H1 (cell line): ENCODE measurements around the gene ABHD2. TPM values are rescaled to one million over a fixed set of nuclear protein-coding genes. Genes with fewer than 3 reads are reported as not detected.

Source experiments
- CTCF ChIA-PET: fragments of 300-600 bp; sonication (Branson Sonifier 250); formaldehyde crosslinking; loops from one replicate; lab custom pipeline; 2021; ENCODE audit not compliant: partially characterized antibody; lab: Charles Lee
- POLR2A ChIA-PET: fragments of 300-600 bp; sonication (Branson Sonifier 250); formaldehyde crosslinking; loops from one replicate; lab custom pipeline; 2021; ENCODE audit warnings: inconsistent platforms; ENCODE audit not compliant: partially characterized antibody; lab: Charles Lee
- DNase-seq, 2 experiments: peaks; one replicate each; pipeline versions ENCODE4 v3.0.0 to v3.0.0-alpha.2; 2010 to 2022; ENCODE audit warnings: low spot score in 2 of 2, low read depth in 1 of 2, mixed read lengths in 1 of 2
- FAIRE-seq: peaks from 2 replicates; lab custom pipeline; 2011; peaks lifted over from hg19 to GRCh38; lab: Jason Lieb, UNC
- H2AFZ ChIP-seq: 2 replicates; pipeline ENCODE4 v1.8.1; 2012; ENCODE audit warnings: low read length, inconsistent platforms
- H2AK5ac ChIP-seq: 2 replicates; pipeline ENCODE4 v1.6.1; 2013; ENCODE audit warnings: low read depth, low read length
- H2BK120ac ChIP-seq: replicated peaks from 2 replicates; pipeline ENCODE3; 2013; ENCODE audit warnings: low read depth, low read length, inconsistent platforms
- H2BK12ac ChIP-seq: 2 replicates; pipeline ENCODE4 v1.6.1; 2013; ENCODE audit warnings: low read depth, low read length
- H2BK15ac ChIP-seq: 2 replicates; pipeline ENCODE4 v1.6.1; 2013; ENCODE audit warnings: low read length
- H2BK20ac ChIP-seq: 2 replicates; pipeline ENCODE4 v1.6.1; 2013; ENCODE audit warnings: low read length
- H2BK5ac ChIP-seq: 2 replicates; pipeline ENCODE4 v1.6.1; 2013; ENCODE audit warnings: low read depth, low read length
- H3K14ac ChIP-seq: 2 replicates; pipeline ENCODE4 v1.6.1; 2013; ENCODE audit warnings: inconsistent platforms; ENCODE audit not compliant: insufficient read length
- H3K18ac ChIP-seq: 2 replicates; pipeline ENCODE4 v1.6.1; 2013; ENCODE audit warnings: low read length; ENCODE audit errors: extremely low read depth
- H3K23ac ChIP-seq: 2 replicates; pipeline ENCODE4 v1.6.1; 2013; ENCODE audit warnings: inconsistent platforms; ENCODE audit not compliant: insufficient read length
- H3K23me2 ChIP-seq: 2 replicates; pipeline ENCODE4 v1.6.1; 2013; ENCODE audit warnings: low read depth, low read length
- H3K27ac ChIP-seq: 2 replicates; pipeline ENCODE4 v1.6.1; 2011; ENCODE audit warnings: low read depth, low read length, inconsistent platforms
- H3K27me3 ChIP-seq, 4 experiments: replicated peaks in 1 of 4; 1 replicate in 1 of 4; 2 replicates in 3 of 4; pipeline versions ENCODE4 v1.6.1 to v1.8.1; 2011 to 2013; ENCODE audit warnings: low read length in 3 of 4, mild to moderate bottlenecking in 3 of 4, inconsistent platforms in 2 of 4, mixed read lengths in 2 of 4, moderate library complexity in 1 of 4; ENCODE audit not compliant: control insufficient read depth in 3 of 4, insufficient read depth in 3 of 4; ENCODE audit errors: extremely low read depth in 1 of 4
- H3K36me3 ChIP-seq, 4 experiments: 2 replicates each; pipeline versions ENCODE4 v1.6.1 to v1.8.1; 2011 to 2013; ENCODE audit warnings: mild to moderate bottlenecking in 4 of 4, low read length in 3 of 4, moderate library complexity in 2 of 4, control low read depth in 1 of 4, inconsistent platforms in 1 of 4; ENCODE audit not compliant: insufficient read depth in 4 of 4, control insufficient read depth in 2 of 4
- H3K4ac ChIP-seq: replicated peaks from 2 replicates; pipeline ENCODE3; 2013; ENCODE audit warnings: low read length, low read depth, mixed read lengths, inconsistent platforms; ENCODE audit not compliant: insufficient read length
- H3K4me1 ChIP-seq, 4 experiments: replicated peaks in 1 of 4; 1 replicate in 1 of 4; 2 replicates in 3 of 4; pipeline versions ENCODE4 v1.6.1 to v1.8.1; 2011 to 2013; ENCODE audit warnings: low read length in 3 of 4, inconsistent platforms in 2 of 4, mixed read lengths in 1 of 4; ENCODE audit not compliant: insufficient read depth in 4 of 4, control insufficient read depth in 3 of 4
- H3K4me2 ChIP-seq, 2 experiments: 2 replicates each; pipeline versions ENCODE4 v1.6.1 to v1.8.1; 2011 to 2013; ENCODE audit warnings: low read depth in 2 of 2, low read length in 2 of 2, control low read depth in 1 of 2, inconsistent platforms in 1 of 2, mild to moderate bottlenecking in 1 of 2; ENCODE audit not compliant: insufficient read depth in 1 of 2
- H3K4me3 ChIP-seq, 4 experiments: fragments of 200-600, 300-600 bp in 1 of 4; sonication (generic), shearing (Covaris generic), sonication (Bioruptor Twin) in 1 of 4; 2 replicates each; pipeline versions ENCODE4 v1.5.1 to v1.8.1; 2011 to 2016; ENCODE audit warnings: low read length in 4 of 4, low read depth in 3 of 4, control low read depth in 2 of 4, inconsistent platforms in 2 of 4, mild to moderate bottlenecking in 2 of 4, mixed read lengths in 1 of 4, moderate library complexity in 1 of 4; ENCODE audit not compliant: insufficient read depth in 2 of 4; ENCODE audit errors: extremely low read depth in 1 of 4
- H3K56ac ChIP-seq: replicated peaks from 2 replicates; pipeline ENCODE3; 2013; ENCODE audit warnings: low read depth, mild to moderate bottlenecking, mixed read lengths, low read length, inconsistent platforms; ENCODE audit not compliant: insufficient read length
- H3K79me1 ChIP-seq: 2 replicates; pipeline ENCODE4 v1.6.1; 2013; ENCODE audit warnings: low read depth, low read length, control low read depth
- H3K79me2 ChIP-seq, 2 experiments: 2 replicates each; pipeline versions ENCODE4 v1.6.1 to v1.8.1; 2012 to 2013; ENCODE audit warnings: low read length in 2 of 2, mild to moderate bottlenecking in 2 of 2, inconsistent platforms in 1 of 2; ENCODE audit not compliant: insufficient read depth in 2 of 2, control insufficient read depth in 1 of 2
- H3K9ac ChIP-seq, 4 experiments: replicated peaks in 1 of 4; 1 replicate in 1 of 4; 2 replicates in 3 of 4; pipeline versions ENCODE4 v1.6.1 to v1.8.1; 2011 to 2013; ENCODE audit warnings: low read depth in 3 of 4, low read length in 3 of 4, control low read depth in 2 of 4, mild to moderate bottlenecking in 2 of 4, moderate library complexity in 2 of 4, inconsistent platforms in 1 of 4; ENCODE audit errors: extremely low read depth in 1 of 4
- H3K9me3 ChIP-seq, 2 experiments: 2 replicates each; pipeline versions ENCODE4 v1.6.1 to v1.8.1; 2012 to 2013; ENCODE audit warnings: mild to moderate bottlenecking in 2 of 2, moderate library complexity in 2 of 2, control low read depth in 1 of 2, inconsistent platforms in 1 of 2, low read depth in 1 of 2, low read length in 1 of 2, mixed read lengths in 1 of 2; ENCODE audit not compliant: insufficient read depth in 2 of 2
- H4K20me1 ChIP-seq, 2 experiments: replicated peaks in 1 of 2; 2 replicates each; pipeline versions ENCODE3 to v1.8.1; 2011 to 2013; ENCODE audit warnings: inconsistent platforms in 2 of 2, low read length in 2 of 2, mild to moderate bottlenecking in 1 of 2; ENCODE audit not compliant: insufficient read depth in 2 of 2, control insufficient read depth in 1 of 2
- H4K5ac ChIP-seq: 2 replicates; pipeline ENCODE4 v1.6.1; 2013; ENCODE audit warnings: low read length, low read depth, mixed read lengths, inconsistent platforms; ENCODE audit not compliant: insufficient read length
- H4K8ac ChIP-seq: 2 replicates; pipeline ENCODE4 v1.8.0; 2013; ENCODE audit warnings: mild to moderate bottlenecking, moderate library complexity, low read length, inconsistent platforms; ENCODE audit not compliant: insufficient read depth; ENCODE audit errors: extremely low read depth
- H4K91ac ChIP-seq: replicated peaks from 2 replicates; pipeline ENCODE3; 2013; ENCODE audit warnings: low read length, mixed read lengths, inconsistent platforms; ENCODE audit not compliant: insufficient read length
- ATF2 ChIP-seq: IDR thresholded peaks from 2 replicates; pipeline ENCODE4 v1.6.1; 2012; ENCODE audit warnings: low read length, inconsistent platforms
- CBX5 ChIP-seq: fragments of 300-800, 300-1000 bp; sonication (generic); IDR thresholded peaks from 2 replicates; pipeline ENCODE4 v1.7.1; 2016; ENCODE audit warnings: antibody characterized with exemption, low read length, low read depth
- CHD1 ChIP-seq: IDR thresholded peaks from 2 replicates; pipeline ENCODE4 v1.6.1; 2012; ENCODE audit warnings: low read depth, low read length, improper control_type of control experiment
- E2F6 ChIP-seq: IDR thresholded peaks from 2 replicates; pipeline ENCODE4 v1.6.1; 2012; ENCODE audit warnings: inconsistent platforms
- GTF2F1 ChIP-seq: IDR thresholded peaks from 2 replicates; pipeline ENCODE4 v1.6.1; 2012; ENCODE audit warnings: low read depth, low read length, improper control_type of control experiment, borderline replicate concordance
- MAFK ChIP-seq: IDR thresholded peaks from 2 replicates; pipeline ENCODE4 v1.6.1; 2012; ENCODE audit warnings: low read depth, mild to moderate bottlenecking, improper control_type of control experiment, low read length
- PHF8 ChIP-seq: fragments of 200-600 bp; sonication (generic); conservative IDR thresholded peaks from 2 replicates; pipeline ENCODE4 v1.7.1; 2012; ENCODE audit warnings: low read depth, mild to moderate bottlenecking, inconsistent platforms, low read length, moderate library complexity
- POLR2AphosphoS5 ChIP-seq: IDR thresholded peaks from 2 replicates; pipeline ENCODE4 v1.6.1; 2011; ENCODE audit warnings: low read depth, low read length
- RNF2 ChIP-seq: fragments of 200-900, 300-1000 bp; sonication (generic); IDR thresholded peaks from 2 replicates; pipeline ENCODE4 v1.7.1; 2016; ENCODE audit warnings: borderline replicate concordance, low read depth, mild to moderate bottlenecking, antibody characterized with exemption, low read length; ENCODE audit not compliant: poor library complexity, severe bottlenecking; ENCODE audit errors: missing control alignments
- SP2 ChIP-seq: IDR thresholded peaks from 2 replicates; pipeline ENCODE4 v1.6.1; 2012; ENCODE audit warnings: mild to moderate bottlenecking, low read length, inconsistent platforms
- TBP ChIP-seq: IDR thresholded peaks from 2 replicates; pipeline ENCODE4 v1.6.1; 2011; ENCODE audit warnings: low read depth, low read length, improper control_type of control experiment
- ZNF274 ChIP-seq: IDR thresholded peaks from 2 replicates; pipeline ENCODE4 v1.7.0; 2012; ENCODE audit warnings: low read length, borderline replicate concordance; ENCODE audit errors: extremely low read depth
- WGBS, 2 experiments: shearing (Covaris generic) in 1 of 2; methylation state at CpG; one replicate each; pipeline versions ENCODE4 v1.1.6 to v1.1.7; 2013 to 2015; ENCODE audit warnings: low lambda C conversion rate in 2 of 2, mixed read lengths in 2 of 2, inconsistent platforms in 1 of 2, low coverage in 1 of 2, missing lambda C conversion rate in 1 of 2; ENCODE audit not compliant: insufficient replicate concordance in 2 of 2, insufficient coverage in 1 of 2, insufficient read length in 1 of 2; ENCODE audit errors: extremely low coverage in 1 of 2, missing lambda C conversion rate in 1 of 2; 5-methylcytosine and 5-hydroxymethylcytosine counted together
- polyA plus RNA-seq, 7 experiments: library from polyadenylated mRNA; depleted of rRNA in 3 of 7; stranded (reverse) in 5 of 7; unstranded in 2 of 7; fragments of >200 nt in 5 of 7; fragments of 200-250 nt in 2 of 7; gene quantifications; 1 replicate in 5 of 7; 2 replicates in 1 of 7; 4 replicates in 1 of 7; pipeline versions ENCODE4 v1.2.1 to v1.2.3, GENCODE V29; 2011 to 2013; ENCODE audit warnings: missing spikeins in 2 of 7, mixed read lengths in 2 of 7
- total RNA-seq: library from RNA; stranded (reverse); fragmentation: NEBNext Ultra II Directional; extraction: Animal tissue kit (Norgen Biotek cat#: 25700); gene quantifications from 2 replicates; pipeline ENCODE4 v1.2.1, GENCODE V29; 2021

Gene ABHD2
- total and polyA plus RNA-seq, 2 of the 8 experiments (the other 6 are each of a cell fraction or from before 2014, with no cell fraction given): 9.1 to 23.7 TPM

GRCh38 chr15:89126009-89126408 lies 37.8 kb downstream of the ABHD2 start:
- Histone ChIP-seq H3K23ac (no peak overlapping the region), H3K4ac (no peak overlapping the region), H3K36me3 (no peaks in the 10 kb centered on the region; a peak in 1 of 8 replicates), H2BK15ac (no peak overlapping the region), H3K9ac (no peak overlapping the region), H3K4me2 (no peak overlapping the region), H4K8ac (no peak overlapping the region), H2BK20ac (no peak overlapping the region), H3K4me1 (peaks cover 2 to 9% (median 4%) of the 10 kb centered on the region in 4 experiments; a peak in 3 of 7 replicates), H3K4me3 (no peak overlapping the region), H3K23me2 (no peaks in the 10 kb centered on the region; the same call in 1 of the 2 replicates), H3K14ac (no peak overlapping the region), H3K27me3 (no peaks in the 10 kb centered on the region), H2AK5ac (no peak overlapping the region), H2BK12ac (no peak overlapping the region), H4K91ac (no peak overlapping the region), H3K9me3 (no peaks in the 10 kb centered on the region), H3K27ac (no peak overlapping the region), H2AFZ (no peak overlapping the region), H4K5ac (no peak overlapping the region), H2BK120ac (no peak overlapping the region), H2BK5ac (no peak overlapping the region), H3K79me1 (no peaks in the 10 kb centered on the region), H3K56ac (no peak overlapping the region), H3K18ac (no peak overlapping the region), H4K20me1 (no peaks in the 10 kb centered on the region), H3K79me2 (no peaks in the 10 kb centered on the region)
- POLR2A ChIA-PET: no interaction called here
- DNase-seq (no peak), FAIRE-seq (no peak)
- CTCF ChIA-PET: interaction anchor here (0.5 to 23.0 kb wide), 15 partner anchors 9 to 1259 kb away, joined by 3 to 297 read pairs (median 8); no protein-coding TSS in a partner anchor
- 93% methylated on average over 6 of the region's 6 CpGs; no CpG with 5 or more reads in 1 of the 2 experiments for WGBS, 2 experiments
- TF ChIP-seq CHD1 (no peak), TBP (no peak), E2F6 (no peak), ATF2 (no peak), PHF8 (no peak), SP2 (no peak), RNF2 (no peak), POLR2AphosphoS5 (no peak), MAFK (no peak), CBX5 (no peak), ZNF274 (no peak), GTF2F1 (no peak)
